Kidney epithelial cell (primary cell): Measurements from ENCODE around the gene UPF2. TPM values are rescaled to one million over a fixed set of nuclear protein-coding genes. Genes with fewer than 3 reads are reported as not detected.
"Not testable (repeated sequence)": the region's sequence is repeated elsewhere in the genome, so short reads cannot be mapped to it uniquely, and the experiment has no call there.

Experiments used
- DNase-seq: peaks from one replicate; pipeline ENCODE4 v3.0.0-alpha.2; 2010; ENCODE audit warnings: low read depth
- H3K27me3 ChIP-seq: 2 replicates; pipeline ENCODE4 v1.6.0; 2011; ENCODE audit warnings: low read length; ENCODE audit not compliant: control insufficient read depth, insufficient read depth
- H3K36me3 ChIP-seq: 2 replicates; pipeline ENCODE4 v1.5.1; 2011; ENCODE audit warnings: low read length; ENCODE audit not compliant: control insufficient read depth, insufficient read depth
- H3K4me3 ChIP-seq: 2 replicates; pipeline ENCODE4 v1.5.1; 2011; ENCODE audit warnings: low read depth, mild to moderate bottlenecking, control low read depth, low read length
- total RNA-seq: library from RNA; depleted of rRNA; stranded (reverse); fragments of >200 nt; gene quantifications from 2 replicates; pipeline ENCODE4 v1.2.3, GENCODE V29; 2015
- TF ChIP-seq, protein P1 (sequence below): IDR thresholded peaks from 2 replicates; pipeline ENCODE4 v1.5.1; 2011; ENCODE audit warnings: mild to moderate bottlenecking, moderate library complexity, low read length, control low read depth, inconsistent platforms; ENCODE audit not compliant: insufficient read depth, poor library complexity, severe bottlenecking

Gene UPF2
- total RNA-seq, 1 donor from 2014 or later, result 13.9 TPM

DNA sequence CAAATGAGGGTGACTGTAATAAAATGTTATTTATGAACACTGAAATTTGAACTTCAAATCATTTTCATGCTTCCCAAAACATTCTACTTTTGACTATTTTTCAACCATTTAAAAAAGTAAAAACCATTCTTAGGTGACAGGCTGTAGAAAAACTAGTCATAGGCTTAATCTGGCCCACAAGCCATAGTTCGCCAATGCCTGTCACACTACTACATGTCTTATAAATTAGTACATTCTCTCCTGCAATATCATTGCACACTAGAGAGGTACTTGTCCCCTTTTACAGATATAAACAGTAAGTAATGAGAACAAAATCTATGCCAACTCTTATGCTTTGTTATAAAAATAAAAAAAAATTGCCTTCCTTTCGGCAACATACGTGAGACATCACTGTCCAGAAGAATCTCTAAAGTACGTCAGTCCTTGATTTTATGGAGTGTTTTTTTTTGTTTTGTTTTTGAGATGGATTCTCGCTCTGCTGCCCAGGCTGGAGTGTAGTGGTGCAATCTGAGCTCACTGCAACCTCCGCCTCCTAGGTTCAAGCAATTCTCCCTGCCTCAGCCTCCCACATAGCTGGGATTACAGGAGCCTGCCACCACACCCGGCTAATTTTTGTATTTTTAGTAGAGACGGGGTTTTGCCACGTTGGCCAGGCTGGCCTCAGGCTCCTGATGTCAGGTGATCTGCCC, 23.2 kb downstream of the UPF2 start:
- TF ChIP-seq, protein P1, sequence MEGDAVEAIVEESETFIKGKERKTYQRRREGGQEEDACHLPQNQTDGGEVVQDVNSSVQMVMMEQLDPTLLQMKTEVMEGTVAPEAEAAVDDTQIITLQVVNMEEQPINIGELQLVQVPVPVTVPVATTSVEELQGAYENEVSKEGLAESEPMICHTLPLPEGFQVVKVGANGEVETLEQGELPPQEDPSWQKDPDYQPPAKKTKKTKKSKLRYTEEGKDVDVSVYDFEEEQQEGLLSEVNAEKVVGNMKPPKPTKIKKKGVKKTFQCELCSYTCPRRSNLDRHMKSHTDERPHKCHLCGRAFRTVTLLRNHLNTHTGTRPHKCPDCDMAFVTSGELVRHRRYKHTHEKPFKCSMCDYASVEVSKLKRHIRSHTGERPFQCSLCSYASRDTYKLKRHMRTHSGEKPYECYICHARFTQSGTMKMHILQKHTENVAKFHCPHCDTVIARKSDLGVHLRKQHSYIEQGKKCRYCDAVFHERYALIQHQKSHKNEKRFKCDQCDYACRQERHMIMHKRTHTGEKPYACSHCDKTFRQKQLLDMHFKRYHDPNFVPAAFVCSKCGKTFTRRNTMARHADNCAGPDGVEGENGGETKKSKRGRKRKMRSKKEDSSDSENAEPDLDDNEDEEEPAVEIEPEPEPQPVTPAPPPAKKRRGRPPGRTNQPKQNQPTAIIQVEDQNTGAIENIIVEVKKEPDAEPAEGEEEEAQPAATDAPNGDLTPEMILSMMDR, result no peak
- no peak for DNase-seq
- no peaks in the 10 kb centered on the region for H3K36me3 ChIP-seq
- H3K27me3 ChIP-seq, result no peaks in the 10 kb centered on the region
- no peak overlapping the region for H3K4me3 ChIP-seq

DNA sequence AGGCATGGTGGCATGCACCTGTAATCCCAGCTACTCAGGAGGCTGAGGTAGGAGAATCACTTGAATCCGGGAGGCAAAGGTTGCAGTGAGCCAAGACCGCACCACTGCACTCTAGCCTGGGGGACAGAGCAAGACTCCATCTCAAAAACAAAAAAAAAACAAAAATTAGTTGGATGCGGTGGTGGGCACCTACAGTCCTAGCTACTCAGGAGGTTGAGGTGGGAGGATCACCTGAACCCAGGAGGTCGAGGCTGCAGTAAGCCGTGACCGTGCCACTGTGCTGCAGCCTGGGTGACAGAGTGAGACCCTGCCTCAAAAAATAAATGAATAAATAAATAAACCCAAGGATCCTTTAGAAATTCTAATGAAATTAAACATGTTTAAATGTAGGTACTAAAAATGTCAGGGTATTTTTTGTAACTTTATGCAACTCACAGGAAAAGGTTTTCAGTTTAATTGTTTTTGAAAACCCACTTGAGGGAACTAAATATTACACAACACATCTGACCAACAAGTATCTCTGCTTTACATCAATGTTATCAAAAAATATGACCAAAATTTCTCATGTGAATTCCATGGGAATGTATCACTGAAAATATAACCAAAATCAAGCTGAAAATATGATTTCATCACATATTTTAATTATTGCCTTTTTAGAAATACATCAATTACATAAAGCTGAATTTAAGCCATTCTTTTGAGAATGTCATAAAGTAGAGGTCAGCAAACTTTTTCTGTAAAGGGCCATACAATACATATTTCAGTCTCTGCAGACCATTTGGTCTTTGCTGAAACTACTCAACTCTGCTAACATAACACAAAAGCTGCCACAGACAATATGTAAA, 23.9 kb downstream of the UPF2 start:
- Histone ChIP-seq H3K27me3 (no peaks in the 10 kb centered on the region), H3K36me3 (no peaks in the 10 kb centered on the region), H3K4me3 (no peak overlapping the region)
- TF ChIP-seq, protein P1, result no peak
- DNase-seq, result no peak

DNA sequence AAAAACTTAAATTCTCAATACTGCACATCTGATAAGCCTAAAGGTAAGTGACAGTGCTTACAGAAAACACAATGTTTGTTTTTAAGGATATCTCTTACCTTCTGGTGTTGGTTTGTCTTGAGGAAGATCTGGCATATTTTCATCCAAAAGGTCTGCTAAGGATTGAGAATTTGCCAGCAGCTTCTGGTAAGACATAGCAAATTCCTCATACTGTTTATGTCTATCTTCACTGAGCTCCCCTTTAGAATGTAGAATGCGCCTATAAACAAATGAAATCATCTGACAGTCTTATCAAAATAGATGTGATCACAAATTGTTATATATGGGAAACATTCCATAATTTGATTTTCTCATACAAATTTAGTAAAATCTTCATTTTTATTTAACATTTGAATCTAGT, 28.7 kb downstream of the UPF2 start:
- no peak for DNase-seq
- no peaks in the 10 kb centered on the region for H3K27me3 ChIP-seq
- no peak overlapping the region for H3K4me3 ChIP-seq
- TF ChIP-seq, protein P1, result no peak
- no peaks in the 10 kb centered on the region for H3K36me3 ChIP-seq

DNA sequence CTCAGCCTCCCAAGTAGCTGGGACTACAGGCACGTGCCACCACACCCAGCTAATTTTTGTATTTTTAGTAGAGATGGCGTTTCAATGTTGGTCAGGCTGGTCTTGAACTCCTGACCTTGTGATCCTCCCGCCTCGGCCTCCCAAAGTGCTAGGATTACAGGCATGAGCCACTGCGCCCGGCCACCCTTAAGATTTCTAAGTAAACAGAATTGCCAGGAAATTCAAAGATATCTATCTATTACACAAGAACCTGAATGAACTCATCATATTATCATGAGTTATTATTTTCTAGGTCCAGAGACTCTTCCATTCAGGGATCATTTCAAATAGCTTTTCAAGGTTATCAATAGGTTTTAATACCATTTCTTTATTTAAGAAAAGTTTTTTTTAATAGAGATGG, 29.2 kb downstream of the UPF2 start:
- DNase-seq, H3K36me3 ChIP-seq: not testable (repeated sequence)

DNA sequence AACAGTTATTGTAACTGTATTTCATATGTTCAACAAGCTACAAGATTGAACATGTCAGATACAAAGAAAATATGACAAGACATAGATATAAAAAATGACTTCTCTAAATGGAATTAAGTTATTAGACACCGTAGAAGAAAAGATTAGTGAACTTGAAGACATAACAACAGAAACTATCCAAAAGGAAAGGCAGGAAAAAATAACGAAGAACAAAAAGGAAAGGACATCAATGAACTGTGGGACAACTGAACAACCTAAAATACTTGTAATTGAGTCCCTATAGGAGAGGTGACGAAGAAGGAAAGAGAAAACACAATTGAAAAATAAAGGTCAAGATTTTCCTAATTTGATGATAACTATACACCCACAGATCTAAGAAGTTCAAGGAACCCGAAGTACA, 32.3 kb downstream of the UPF2 start:
- Histone ChIP-seq H3K36me3 (no peaks in the 10 kb centered on the region), H3K27me3 (no peaks in the 10 kb centered on the region), H3K4me3 (no peak overlapping the region)
- no peak for DNase-seq
- TF ChIP-seq, protein P1, result no peak

More for the DNA sequence above, 29.2 kb downstream of the UPF2 start:
- not testable (repeated sequence) for H3K27me3 ChIP-seq, H3K4me3 ChIP-seq

DNA sequence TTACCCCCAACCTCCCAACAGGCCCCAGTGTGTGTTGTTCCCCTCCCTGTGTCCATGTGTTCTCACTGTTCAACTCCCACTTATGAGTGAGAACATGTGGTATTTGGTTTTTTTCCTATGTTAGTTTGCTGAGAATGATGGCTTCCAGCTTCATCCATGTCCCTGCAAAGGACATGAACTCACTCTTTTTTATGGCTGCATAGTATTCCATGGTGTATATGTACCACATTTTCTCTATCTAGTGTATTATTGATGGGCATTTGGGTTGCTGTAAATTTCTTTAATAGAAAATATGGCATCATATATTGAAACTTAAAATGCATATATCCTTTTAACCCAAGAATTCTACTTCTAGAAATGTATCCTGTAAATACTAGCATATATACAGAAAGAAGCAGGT, 33.8 kb downstream of the UPF2 start:
- H3K36me3 ChIP-seq, result not testable (repeated sequence)

More for the DNA sequence above, 33.8 kb downstream of the UPF2 start:
- DNase-seq, H3K4me3 ChIP-seq, H3K27me3 ChIP-seq: not testable (repeated sequence)
